HEK293 (cell line): ENCODE measurements around the gene SKAP1.

Source experiments
- CTCF ChIA-PET: fragments of 350-600 bp; formaldehyde crosslinking; extraction: SDS; loops from one replicate; lab custom pipeline; 2021; ENCODE audit warnings: antibody characterized with exemption; lab: Yijun Ruan, JAX
- POLR2A ChIA-PET: fragments of 300-600 bp; formaldehyde crosslinking; extraction: SDS; loops from one replicate; lab custom pipeline; 2020; ENCODE audit warnings: antibody characterized with exemption, inconsistent platforms; lab: Yijun Ruan, JAX
- H3K27ac ChIP-seq: fragments of 200-500 bp; sonication (Bioruptor generic); 2 replicates; pipeline ENCODE4 v1.5.1; 2014; ENCODE audit warnings: low read depth, low read length, control low read depth, inconsistent platforms; ENCODE audit errors: extremely low read depth
- H3K36me3 ChIP-seq, 2 experiments: fragments of 200-500 bp in 1 of 2; sonication (Bioruptor generic) in 1 of 2; 1 replicate in 1 of 2; 2 replicates in 1 of 2; pipeline ENCODE4 v1.5.1; 2014 to 2017; ENCODE audit warnings: inconsistent platforms in 2 of 2, low read length in 2 of 2; ENCODE audit not compliant: control insufficient read depth in 2 of 2, insufficient read depth in 1 of 2
- H3K4me1 ChIP-seq: fragments of 200-500 bp; sonication (Bioruptor generic); 2 replicates; pipeline ENCODE4 v1.5.1; 2014; ENCODE audit warnings: mild to moderate bottlenecking, low read length, inconsistent platforms; ENCODE audit not compliant: control insufficient read depth, insufficient read depth
- H3K4me3 ChIP-seq: 2 replicates; pipeline ENCODE4 v1.5.1; 2011; ENCODE audit warnings: low read depth, mild to moderate bottlenecking, control low read depth, low read length, moderate library complexity
- H3K9me3 ChIP-seq: fragments of 200-500 bp; sonication (Bioruptor generic); 2 replicates; pipeline ENCODE4 v1.5.1; 2014; ENCODE audit warnings: low read depth, low read length, inconsistent platforms; ENCODE audit not compliant: control insufficient read depth, insufficient read depth
- KLF9 ChIP-seq: fragments of 450-650 bp; formaldehyde crosslinking; IDR thresholded peaks from 2 replicates; pipeline ENCODE4 v1.5.1; 2016; ENCODE audit warnings: missing biosample characterization, missing genetic modification characterization, low read depth
- PRDM1 ChIP-seq: fragments of 450-650 bp; formaldehyde crosslinking; IDR thresholded peaks from 2 replicates; pipeline ENCODE4; 2016; ENCODE audit warnings: missing biosample characterization, missing genetic modification characterization
- PRDM2 ChIP-seq: fragments of 450-650 bp; formaldehyde crosslinking; IDR thresholded peaks from 2 replicates; pipeline ENCODE4 v1.5.1; 2016; ENCODE audit warnings: missing biosample characterization, missing genetic modification characterization, borderline replicate concordance
- SCRT1 ChIP-seq: fragments of 450-650 bp; formaldehyde crosslinking; IDR thresholded peaks from 2 replicates; pipeline ENCODE4 v1.5.1; 2016; ENCODE audit warnings: missing biosample characterization, missing genetic modification characterization, borderline replicate concordance
- SCRT2 ChIP-seq: fragments of 450-650 bp; formaldehyde crosslinking; IDR thresholded peaks from 2 replicates; pipeline ENCODE4 v1.5.1; 2016; ENCODE audit warnings: missing biosample characterization, missing genetic modification characterization
- SP2 ChIP-seq: fragments of 450-650 bp; formaldehyde crosslinking; IDR thresholded peaks from 2 replicates; pipeline ENCODE4 v1.5.1; 2016; ENCODE audit warnings: missing biosample characterization, missing genetic modification characterization
- ZFP41 ChIP-seq: fragments of 450-650 bp; formaldehyde crosslinking; IDR thresholded peaks from 2 replicates; pipeline ENCODE4 v1.5.1; 2016; ENCODE audit warnings: missing biosample characterization, missing genetic modification characterization, borderline replicate concordance
- ZNF266 ChIP-seq: fragments of 450-650 bp; formaldehyde crosslinking; IDR thresholded peaks from 2 replicates; pipeline ENCODE4 v1.5.1; 2016; ENCODE audit warnings: missing biosample characterization, missing genetic modification characterization, low read depth
- ZNF335 ChIP-seq: fragments of 450-650 bp; formaldehyde crosslinking; conservative IDR thresholded peaks from 2 replicates; pipeline ENCODE4 v1.5.1; 2016; ENCODE audit warnings: missing biosample characterization, missing genetic modification characterization
- ZNF433 ChIP-seq: fragments of 450-650 bp; formaldehyde crosslinking; IDR thresholded peaks from 2 replicates; pipeline ENCODE4 v1.5.1; 2016; ENCODE audit warnings: missing biosample characterization, missing genetic modification characterization, low read depth
- ZNF488 ChIP-seq: fragments of 450-650 bp; formaldehyde crosslinking; IDR thresholded peaks from 2 replicates; pipeline ENCODE4 v1.5.1; 2016; ENCODE audit warnings: missing biosample characterization, missing genetic modification characterization
- ZNF521 ChIP-seq: fragments of 450-650 bp; formaldehyde crosslinking; IDR thresholded peaks from 2 replicates; pipeline ENCODE4 v1.5.1; 2017; ENCODE audit warnings: missing biosample characterization, mild to moderate bottlenecking, missing genetic modification characterization
- ZNF561 ChIP-seq: fragments of 450-650 bp; IDR thresholded peaks from 2 replicates; pipeline ENCODE4 v1.5.1; 2018; ENCODE audit warnings: missing biosample characterization, missing genetic modification characterization, borderline replicate concordance
- ZNF571 ChIP-seq: fragments of 450-650 bp; formaldehyde crosslinking; IDR thresholded peaks from 2 replicates; pipeline ENCODE4 v1.5.0; 2017; ENCODE audit warnings: missing biosample characterization, missing genetic modification characterization
- ZNF600 ChIP-seq: fragments of 450-650 bp; formaldehyde crosslinking; IDR thresholded peaks from 2 replicates; pipeline ENCODE4 v1.5.1; 2016; ENCODE audit warnings: missing biosample characterization, missing genetic modification characterization
- ZNF660 ChIP-seq: fragments of 450-650 bp; IDR thresholded peaks from 2 replicates; pipeline ENCODE4 v1.5.1; 2018; ENCODE audit warnings: missing biosample characterization, mild to moderate bottlenecking, missing genetic modification characterization
- ZNF704 ChIP-seq: fragments of 450-650 bp; formaldehyde crosslinking; IDR thresholded peaks from 2 replicates; pipeline ENCODE4 v1.5.1; 2016; ENCODE audit warnings: missing biosample characterization, missing genetic modification characterization
- ZNF785 ChIP-seq: fragments of 450-650 bp; formaldehyde crosslinking; IDR thresholded peaks from 2 replicates; pipeline ENCODE4 v1.5.1; 2016; ENCODE audit warnings: missing biosample characterization, missing genetic modification characterization
- ZNF837 ChIP-seq: fragments of 450-650 bp; formaldehyde crosslinking; IDR thresholded peaks from 2 replicates; pipeline ENCODE4 v1.5.1; 2016; ENCODE audit warnings: missing biosample characterization, missing genetic modification characterization

SKAP1 gene

DNA sequence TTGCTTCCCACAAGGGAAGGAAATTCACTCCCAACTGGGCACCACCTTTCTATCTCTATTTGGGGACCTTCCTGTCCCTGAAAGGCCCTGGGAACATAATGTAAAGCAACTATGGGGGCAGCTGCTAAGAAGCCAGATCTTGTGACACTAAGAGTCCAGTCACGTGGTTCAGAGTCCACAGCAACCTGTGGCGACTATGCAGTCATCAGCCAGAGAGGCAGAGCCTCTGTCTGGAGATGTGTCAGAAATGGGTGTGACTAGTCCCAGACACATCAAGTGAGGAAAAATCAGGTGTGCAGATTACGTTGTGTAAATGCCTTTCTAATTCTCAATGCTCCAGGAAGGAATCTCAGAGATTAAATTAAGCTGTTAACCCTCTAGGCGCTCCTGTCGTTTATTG is 26.6 kb upstream of the SKAP1 start:
- TF ChIP-seq ZNF600 (peak; percentile 90), SCRT1 (tag by site-specific recombination) (peak; percentile 80), ZNF335 (tag by site-specific recombination) (0 out of 2 replicates have a peak, but pooled peaks have one; percentile 47), ZNF785 (tag by site-specific recombination) (no peak), KLF9 (tag by site-specific recombination) (peak; percentile 44), SCRT2 (peak; percentile 99), PRDM2 (tag by site-specific recombination) (no peak), ZNF266 (tag by site-specific recombination) (no peak), ZNF561 (tag by site-specific recombination) (peak; percentile 13; the same call in 1 of the 2 replicates), ZNF660 (tag by site-specific recombination) (0 out of 2 replicates have a peak, but pooled peaks have one; percentile 25)
- POLR2A ChIA-PET: interaction anchor here (0.5 kb wide), 1 partner anchor 55 kb away, joined by 3 read pairs; no protein-coding TSS in a partner anchor
- Histone ChIP-seq H3K4me3 (no peak overlapping the region), H3K4me1 (peaks cover 9% of the 10 kb centered on the region), H3K36me3 (no peaks in the 10 kb centered on the region), H3K27ac (no peak overlapping the region; the same call in 1 of the 2 replicates), H3K9me3 (no peaks in the 10 kb centered on the region)
- CTCF ChIA-PET: interaction anchor here (0.6 to 2.7 kb wide), 25 partner anchors 9 to 441 kb away, joined by 3 to 29 read pairs (median 5); no protein-coding TSS in a partner anchor

DNA sequence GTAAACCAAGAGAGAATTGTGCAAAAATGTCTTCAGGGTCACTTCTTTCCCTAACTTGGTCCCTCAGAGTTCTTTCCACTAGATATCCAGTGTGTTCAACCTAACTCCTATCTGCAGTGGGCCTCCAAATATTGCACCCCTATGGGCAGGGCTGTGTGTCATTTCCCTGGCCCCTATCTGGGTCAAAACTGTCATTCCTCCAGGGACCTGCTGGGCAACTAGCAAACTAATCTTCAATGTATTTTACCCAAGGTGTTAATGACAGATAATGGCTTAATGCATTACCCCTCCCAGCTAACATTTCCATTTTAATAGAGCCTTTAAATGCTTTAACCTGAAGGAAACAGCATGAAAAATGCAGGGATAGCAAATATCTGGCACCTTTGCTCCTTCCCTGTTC is 25.8 kb upstream of the SKAP1 start:
- ChIA-PET CTCF (interaction anchor here (0.6 to 2.7 kb wide), 7 partner anchors 9 to 259 kb away, joined by 3 to 29 read pairs (median 10); no protein-coding TSS in a partner anchor), POLR2A (no interaction called here)
- Histone ChIP-seq H3K4me1 (peaks cover 9% of the 10 kb centered on the region), H3K36me3 (no peaks in the 10 kb centered on the region), H3K9me3 (no peaks in the 10 kb centered on the region), H3K4me3 (no peak overlapping the region), H3K27ac (no peak overlapping the region)
- TF ChIP-seq ZNF488 (no peak), PRDM1 (tag by site-specific recombination) (no peak), ZNF837 (tag by site-specific recombination) (no peak), ZFP41 (tag by site-specific recombination) (no peak), ZNF571 (tag by site-specific recombination) (no peak), ZNF521 (tag by site-specific recombination) (no peak), ZNF704 (no peak), SP2 (no peak), ZNF433 (tag by site-specific recombination) (no peak)
